SJSA1 (cell line): ENCODE results near the gene SERPINB10. TPM values are rescaled to one million over a fixed set of nuclear protein-coding genes. Genes with fewer than 3 reads are reported as not detected.
"Not testable (repeated sequence)": the region's sequence is repeated elsewhere in the genome, so short reads cannot be mapped to it uniquely, and the experiment has no call there.

ENCODE experiments used
- DNase-seq, 2 experiments: peaks; one replicate each; pipeline ENCODE4 v3.0.0-alpha.2; 2015 to 2020; ENCODE audit warnings: low spot score in 2 of 2, low read depth in 1 of 2
- H3K27ac ChIP-seq: fragments of 250-450 bp; sonication (Bioruptor Pico); 2 replicates; pipeline ENCODE4 v1.5.1; 2020; ENCODE audit warnings: mild to moderate bottlenecking, moderate library complexity
- H3K27me3 ChIP-seq: fragments of 250-450 bp; sonication (Bioruptor Pico); replicated peaks from 2 replicates; pipeline ENCODE4 v1.5.1; 2020; ENCODE audit warnings: mild to moderate bottlenecking, moderate library complexity
- H3K36me3 ChIP-seq: fragments of 250-450 bp; sonication (Bioruptor Pico); 2 replicates; pipeline ENCODE4 v1.5.1; 2020; ENCODE audit warnings: mild to moderate bottlenecking
- H3K4me1 ChIP-seq: fragments of 250-450 bp; sonication (Bioruptor Pico); replicated peaks from 2 replicates; pipeline ENCODE4 v1.6.1; 2021; ENCODE audit warnings: mild to moderate bottlenecking
- H3K4me3 ChIP-seq: fragments of 250-450 bp; sonication (Bioruptor Pico); 2 replicates; pipeline ENCODE4 v1.5.1; 2020; ENCODE audit warnings: mild to moderate bottlenecking
- H3K9me3 ChIP-seq: fragments of 250-450 bp; sonication (Bioruptor Pico); replicated peaks from 2 replicates; pipeline ENCODE4 v1.5.1; 2020; ENCODE audit warnings: mild to moderate bottlenecking
- total RNA-seq: library from RNA; depleted of rRNA; stranded (reverse); fragments of >200 nt; shearing (Covaris generic); gene quantifications from 2 replicates; pipeline ENCODE4 v1.2.3, GENCODE V29; 2014

Gene SERPINB10
- total RNA-seq, 1 experiment from 2014 or later: not detected

GRCh38 chr18:63940008-63940407 lies 32.2 kb downstream of the SERPINB10 start:
- H3K4me3 ChIP-seq: no peak overlapping the region
- no peak for DNase-seq
- peaks cover 9% of the 10 kb centered on the region; the same call in 1 of the 2 replicates for H3K4me1 ChIP-seq
- no peaks in the 10 kb centered on the region for H3K36me3 ChIP-seq
- H3K27ac ChIP-seq: no peak overlapping the region
- H3K27me3 ChIP-seq: no peaks in the 10 kb centered on the region
- no peaks in the 10 kb centered on the region for H3K9me3 ChIP-seq

GRCh38 chr18:63940543-63941050 lies 32.8 kb downstream of the SERPINB10 start:
- not testable (repeated sequence) for H3K36me3 ChIP-seq

GRCh38 chr18:63947051-63947790 lies 39.5 kb downstream of the SERPINB10 start:
- no peak overlapping the region for H3K4me3 ChIP-seq
- H3K27me3 ChIP-seq: no peaks in the 10 kb centered on the region
- H3K36me3 ChIP-seq: no peaks in the 10 kb centered on the region
- H3K27ac ChIP-seq: no peak overlapping the region
- DNase-seq: no peak
- H3K9me3 ChIP-seq: no peaks in the 10 kb centered on the region
- 0 out of 2 replicates have a peak, but pooled peaks cover 8% of the 10 kb centered on the region for H3K4me1 ChIP-seq

More at GRCh38 chr18:63940543-63941050, 32.8 kb downstream of the SERPINB10 start:
- not testable (repeated sequence) for DNase-seq, H3K9me3 ChIP-seq, H3K4me3 ChIP-seq, H3K27ac ChIP-seq, H3K4me1 ChIP-seq, H3K27me3 ChIP-seq

- Histone ChIP-seq H3K9me3 (no peaks in the 10 kb centered on the region), H3K36me3 (no peaks in the 10 kb centered on the region), H3K4me3 (peak within 1 kb of the TSS; percentile 45), H3K27ac (no peak within 1 kb of the TSS), H3K27me3 (no peaks in the 10 kb centered on the region), H3K4me1 (0 out of 2 replicates have a peak, but pooled peaks cover 8% of the 10 kb centered on the region)
- peak; percentile 26 to 62 for DNase-seq
These were observed 41.4 kb downstream of the SERPINB10 start, which contains the start of gene HMSD for GRCh38 chr18:63949068-63949737. HMSD (plus strand) TSS chr18:63949301; CDS start chr18:63953456, 4,155 bp downstream.

GRCh38 chr18:63951302-63951705 lies 43.5 kb downstream of the SERPINB10 start:
- DNase-seq: no peak
- Histone ChIP-seq H3K27me3 (no peaks in the 10 kb centered on the region), H3K4me3 (no peak overlapping the region), H3K27ac (no peak overlapping the region), H3K4me1 (0 out of 2 replicates have a peak, but pooled peaks cover 8% of the 10 kb centered on the region), H3K36me3 (no peaks in the 10 kb centered on the region), H3K9me3 (no peaks in the 10 kb centered on the region)

GRCh38 chr18:63953811-63954210 lies 46.1 kb downstream of the SERPINB10 start:
- H3K27me3 ChIP-seq: peaks cover 3% of the 10 kb centered on the region
- H3K4me3 ChIP-seq: no peak overlapping the region
- H3K9me3 ChIP-seq: no peaks in the 10 kb centered on the region
- no peaks in the 10 kb centered on the region for H3K36me3 ChIP-seq
- DNase-seq: no peak
- no peak overlapping the region for H3K27ac ChIP-seq
- H3K4me1 ChIP-seq: 0 out of 2 replicates have a peak, but pooled peaks cover 11% of the 10 kb centered on the region

- Histone ChIP-seq H3K9me3 (no peaks in the 10 kb centered on the region), H3K36me3 (no peaks in the 10 kb centered on the region), H3K27me3 (peaks cover 5% of the 10 kb centered on the region), H3K4me1 (0 out of 2 replicates have a peak, but pooled peaks cover 3% of the 10 kb centered on the region), H3K27ac (no peak overlapping the region), H3K4me3 (no peak overlapping the region)
- no peak for DNase-seq
These were observed 49.0 kb downstream of the SERPINB10 start for GRCh38 chr18:63956755-63957154.

- Histone ChIP-seq H3K4me1 (0 out of 2 replicates have a peak, but pooled peaks cover 3% of the 10 kb centered on the region), H3K27me3 (peaks cover 5% of the 10 kb centered on the region), H3K27ac (no peak overlapping the region), H3K9me3 (no peaks in the 10 kb centered on the region), H3K36me3 (no peaks in the 10 kb centered on the region), H3K4me3 (no peak overlapping the region)
- no peak for DNase-seq
These were observed 53.1 kb downstream of the SERPINB10 start for GRCh38 chr18:63960891-63961290.

- Histone ChIP-seq H3K4me3 (no peak overlapping the region), H3K27me3 (peaks cover 5% of the 10 kb centered on the region), H3K4me1 (0 out of 2 replicates have a peak, but pooled peaks cover 3% of the 10 kb centered on the region), H3K9me3 (no peaks in the 10 kb centered on the region), H3K36me3 (no peaks in the 10 kb centered on the region), H3K27ac (no peak overlapping the region)
- DNase-seq: no peak
These were observed 53.8 kb downstream of the SERPINB10 start for GRCh38 chr18:63961435-63961980.

GRCh38 chr18:63962137-63962536 lies 54.4 kb downstream of the SERPINB10 start:
- H3K9me3 ChIP-seq: no peaks in the 10 kb centered on the region
- H3K27me3 ChIP-seq: peaks cover 5% of the 10 kb centered on the region
- H3K4me3 ChIP-seq: no peak overlapping the region
- no peak overlapping the region for H3K27ac ChIP-seq
- H3K36me3 ChIP-seq: no peaks in the 10 kb centered on the region
- DNase-seq: no peak
- no peaks in the 10 kb centered on the region for H3K4me1 ChIP-seq

GRCh38 chr18:63963615-63964256 lies 56.0 kb downstream of the SERPINB10 start:
- no peaks in the 10 kb centered on the region for H3K36me3 ChIP-seq
- no peak overlapping the region for H3K4me3 ChIP-seq
- no peaks in the 10 kb centered on the region for H3K9me3 ChIP-seq
- DNase-seq: peak; percentile 53 to 58
- peaks cover 1% of the 10 kb centered on the region for H3K4me1 ChIP-seq
- no peak overlapping the region for H3K27ac ChIP-seq
- H3K27me3 ChIP-seq: peaks cover 3% of the 10 kb centered on the region; the same call in 1 of the 2 replicates

GRCh38 chr18:63964908-63965307 lies 57.1 kb downstream of the SERPINB10 start:
- H3K4me1 ChIP-seq: peaks cover 11% of the 10 kb centered on the region
- H3K4me3 ChIP-seq: no peak overlapping the region
- DNase-seq: no peak
- no peaks in the 10 kb centered on the region for H3K27me3 ChIP-seq
- no peaks in the 10 kb centered on the region for H3K36me3 ChIP-seq
- H3K9me3 ChIP-seq: no peaks in the 10 kb centered on the region
- H3K27ac ChIP-seq: no peak overlapping the region

GRCh38 chr18:63965716-63966330 lies 58.1 kb downstream of the SERPINB10 start:
- peaks cover 12% of the 10 kb centered on the region for H3K4me1 ChIP-seq

More at GRCh38 chr18:63965716-63966330, 58.1 kb downstream of the SERPINB10 start:
- no peaks in the 10 kb centered on the region for H3K9me3 ChIP-seq
- H3K27ac ChIP-seq: no peak overlapping the region
- no peaks in the 10 kb centered on the region for H3K27me3 ChIP-seq
- DNase-seq: no peak
- H3K36me3 ChIP-seq: 0 out of 2 replicates have a peak, but pooled peaks cover 4% of the 10 kb centered on the region
- H3K4me3 ChIP-seq: no peak overlapping the region
